Duodenal mucosa (tissue), 2 donors: ENCODE data around the gene DMAC2.

Experiments used
- H3K27ac ChIP-seq: one replicate; pipeline ENCODE4 v1.7.0; 2013; ENCODE audit warnings: low read depth, low read length
- H3K27me3 ChIP-seq, 2 donors: one replicate each; pipeline ENCODE4 v1.7.0; 2013; ENCODE audit warnings: low read length in 2 of 2, control low read depth in 1 of 2; ENCODE audit not compliant: insufficient read depth in 2 of 2, control insufficient read depth in 1 of 2
- H3K36me3 ChIP-seq, 2 donors: one replicate each; pipeline ENCODE4 v1.7.0; 2013; ENCODE audit warnings: low read length in 2 of 2, control low read depth in 1 of 2; ENCODE audit not compliant: insufficient read depth in 2 of 2, control insufficient read depth in 1 of 2
- H3K4me1 ChIP-seq, 2 donors: one replicate each; pipeline ENCODE4 v1.7.0; 2013; ENCODE audit warnings: low read length in 2 of 2, control low read depth in 1 of 2; ENCODE audit not compliant: insufficient read depth in 2 of 2, control insufficient read depth in 1 of 2
- H3K4me3 ChIP-seq, 2 donors: one replicate each; pipeline ENCODE4 v1.7.0; 2013; ENCODE audit warnings: low read length in 2 of 2, low read depth in 1 of 2
- H3K9ac ChIP-seq, 2 donors: one replicate each; pipeline ENCODE4 v1.7.0; 2013; ENCODE audit warnings: low read length in 2 of 2, low read depth in 1 of 2
- H3K9me3 ChIP-seq, 2 donors: one replicate each; pipeline ENCODE4 v1.7.0; 2013; ENCODE audit warnings: low read length in 2 of 2, control low read depth in 1 of 2; ENCODE audit not compliant: control insufficient read depth in 1 of 2

Gene DMAC2

DNA sequence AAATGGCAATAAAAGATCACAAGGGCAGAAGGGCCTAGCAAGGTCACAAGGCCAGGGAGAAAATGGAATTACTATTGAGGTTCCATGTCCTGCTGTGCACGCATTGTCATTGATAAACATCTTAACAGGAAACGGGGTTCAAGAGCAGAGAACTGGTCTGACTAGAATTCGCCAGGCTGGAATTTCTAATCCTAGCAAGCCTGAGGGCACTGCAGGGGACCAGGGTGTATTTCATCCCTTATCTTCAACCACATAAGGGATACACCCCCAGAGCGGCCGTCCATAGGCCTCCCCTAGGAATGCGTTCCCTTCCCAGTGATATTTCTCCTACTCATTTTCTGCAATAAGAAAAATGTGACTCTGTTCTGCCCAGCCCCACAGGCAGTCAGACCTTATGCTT, 22.8 kb upstream of the DMAC2 start:
- no peaks in the 10 kb centered on the region for H3K36me3 ChIP-seq
- no peak overlapping the region for H3K27ac ChIP-seq
- H3K9ac ChIP-seq: no peak overlapping the region
- H3K9me3 ChIP-seq: no peaks in the 10 kb centered on the region
- no peak overlapping the region for H3K4me3 ChIP-seq
- H3K4me1 ChIP-seq: peaks cover 0 to 3% of the 10 kb centered on the region in 2 donors
- H3K27me3 ChIP-seq: peaks cover 3 to 7% of the 10 kb centered on the region in 2 donors

DNA sequence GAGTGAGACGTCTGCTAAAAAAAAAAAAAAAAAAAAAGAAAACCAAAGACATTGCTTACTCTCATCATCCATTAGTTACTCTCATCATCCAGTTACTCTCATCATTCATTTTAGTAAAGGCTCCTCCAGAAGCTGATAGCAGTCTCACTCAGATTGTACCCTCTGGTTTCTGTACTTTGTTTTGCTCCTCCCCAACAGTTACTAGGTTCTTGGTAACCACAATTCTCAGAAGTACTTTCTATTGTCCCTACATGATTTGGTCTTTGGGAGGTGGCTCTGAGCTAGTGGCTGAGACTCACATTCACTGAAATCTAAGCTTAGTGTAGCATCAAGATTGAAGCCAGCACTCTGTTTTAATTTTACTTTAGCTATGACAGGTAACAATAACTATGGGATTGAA, 17.5 kb upstream of the DMAC2 start:
- Histone ChIP-seq H3K9ac (no peak overlapping the region), H3K4me1 (no peaks in the 10 kb centered on the region), H3K27me3 (peaks cover 0 to 3% of the 10 kb centered on the region in 2 donors), H3K27ac (no peak overlapping the region), H3K4me3 (no peak overlapping the region), H3K36me3 (no peaks in the 10 kb centered on the region), H3K9me3 (no peaks in the 10 kb centered on the region)

DNA sequence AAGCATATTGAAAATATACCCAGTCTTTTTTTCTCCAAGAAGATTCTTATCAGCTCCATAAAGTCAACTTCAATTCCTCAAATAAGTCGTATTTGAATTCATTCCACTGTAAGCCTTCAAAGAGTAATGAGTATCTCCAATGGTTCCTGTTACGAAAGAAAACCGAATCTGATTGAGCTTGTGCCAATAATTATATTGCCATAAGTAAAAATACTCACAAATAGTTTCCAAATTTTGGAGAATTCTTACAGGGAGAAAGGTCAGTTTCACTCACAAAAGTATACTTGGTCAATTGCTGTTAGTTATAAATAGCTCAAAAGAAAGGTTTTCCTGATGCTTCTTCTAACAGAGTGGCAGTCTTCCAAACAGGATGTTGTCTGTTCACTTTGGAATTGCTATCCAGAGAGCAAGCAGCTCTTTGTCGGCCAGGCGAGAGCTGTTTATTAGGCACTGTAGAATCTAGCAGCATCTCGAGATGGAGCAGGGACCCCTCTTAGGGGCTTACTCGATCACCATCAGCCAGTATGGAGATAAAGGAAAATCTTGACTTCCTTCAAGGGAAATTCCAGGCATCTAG, 16.7 kb upstream of the DMAC2 start:
- Histone ChIP-seq H3K27me3 (peaks cover 0 to 3% of the 10 kb centered on the region in 2 donors), H3K9ac (no peak overlapping the region), H3K4me1 (no peaks in the 10 kb centered on the region), H3K4me3 (no peak overlapping the region), H3K9me3 (no peaks in the 10 kb centered on the region), H3K27ac (no peak overlapping the region), H3K36me3 (no peaks in the 10 kb centered on the region)

DNA sequence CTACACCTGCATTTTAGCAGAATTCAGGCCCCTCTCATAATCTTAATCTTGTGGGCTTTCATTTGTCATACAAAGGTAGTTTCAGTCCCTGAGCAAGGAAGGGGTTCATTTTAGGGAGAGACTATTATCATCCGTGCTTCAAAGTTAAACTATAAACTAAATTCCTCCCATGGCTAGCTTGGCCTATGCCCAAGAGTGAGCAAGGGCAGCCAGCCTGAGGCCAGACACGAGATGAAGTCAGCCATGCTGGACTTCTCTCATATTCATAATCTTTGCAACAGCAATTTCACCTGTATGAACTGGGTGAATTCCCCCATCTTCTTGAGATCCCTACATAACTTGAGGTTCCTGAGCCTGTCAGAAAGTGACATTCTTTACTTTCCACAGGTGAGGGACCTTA, 16.2 kb upstream of the DMAC2 start:
- H3K4me3 ChIP-seq: no peak overlapping the region
- H3K36me3 ChIP-seq: no peaks in the 10 kb centered on the region
- no peak overlapping the region for H3K27ac ChIP-seq
- H3K4me1 ChIP-seq: no peaks in the 10 kb centered on the region
- peaks cover 0 to 3% of the 10 kb centered on the region in 2 donors for H3K27me3 ChIP-seq
- H3K9me3 ChIP-seq: no peaks in the 10 kb centered on the region
- no peak overlapping the region for H3K9ac ChIP-seq

DNA sequence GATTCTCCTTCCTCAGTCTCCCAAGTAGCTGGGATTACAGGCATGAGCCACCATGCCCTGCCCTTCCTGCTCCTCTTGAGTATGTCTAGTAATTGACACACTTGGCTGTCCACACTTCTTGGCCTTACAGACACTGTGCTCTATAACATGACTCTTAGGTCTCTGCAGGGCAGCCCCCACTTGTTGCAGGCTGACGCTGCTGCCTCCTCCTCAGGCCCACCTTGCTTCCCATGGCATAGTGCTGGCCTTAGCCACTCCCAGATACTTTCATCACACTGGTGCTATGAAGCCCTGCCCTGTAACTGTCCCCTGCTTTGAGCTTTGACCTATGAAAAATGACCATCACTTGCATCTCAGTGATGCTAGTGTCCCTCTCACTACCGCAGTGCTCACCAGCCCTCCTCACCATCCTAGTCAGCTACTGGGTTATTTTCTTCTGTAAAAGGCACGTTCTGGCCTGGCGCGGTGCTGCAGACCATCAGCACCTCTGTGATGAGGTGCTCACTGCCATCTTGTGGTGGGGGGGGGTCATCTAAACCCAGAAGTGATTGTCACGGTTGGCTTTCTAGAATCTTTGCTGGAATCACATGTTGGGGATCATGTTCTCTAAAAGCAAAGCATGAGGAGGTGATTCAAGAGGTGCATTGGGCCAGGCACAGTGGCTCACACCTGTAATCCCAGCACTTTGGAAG, 13.0 kb upstream of the DMAC2 start:
- H3K4me3 ChIP-seq: no peak overlapping the region
- H3K27me3 ChIP-seq: no peaks in the 10 kb centered on the region
- no peak overlapping the region for H3K9ac ChIP-seq
- no peaks in the 10 kb centered on the region for H3K36me3 ChIP-seq
- H3K4me1 ChIP-seq: no peaks in the 10 kb centered on the region
- H3K27ac ChIP-seq: no peak overlapping the region
- H3K9me3 ChIP-seq: no peaks in the 10 kb centered on the region

DNA sequence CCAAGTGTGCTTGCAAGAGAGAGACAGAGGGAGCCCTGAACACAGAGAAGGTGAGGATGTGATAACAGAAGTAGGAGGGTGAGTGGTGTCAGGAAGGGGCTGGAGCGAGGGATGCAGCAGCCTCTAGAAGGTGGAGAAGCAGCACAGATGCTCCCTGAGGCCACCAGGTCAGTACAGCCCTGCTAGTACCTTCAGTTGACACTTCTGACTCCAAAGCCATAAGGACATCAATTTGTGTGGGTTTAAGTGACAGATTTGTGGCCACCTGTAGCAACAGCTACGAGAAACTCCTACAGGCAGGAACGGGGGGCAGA, 10.1 kb upstream of the DMAC2 start:
- no peak overlapping the region for H3K9ac ChIP-seq
- H3K36me3 ChIP-seq: no peaks in the 10 kb centered on the region
- H3K4me1 ChIP-seq: no peaks in the 10 kb centered on the region
- H3K9me3 ChIP-seq: no peaks in the 10 kb centered on the region
- peaks cover 0 to 4% of the 10 kb centered on the region in 2 donors for H3K27me3 ChIP-seq
- no peak overlapping the region for H3K4me3 ChIP-seq
- H3K27ac ChIP-seq: no peak overlapping the region

DNA sequence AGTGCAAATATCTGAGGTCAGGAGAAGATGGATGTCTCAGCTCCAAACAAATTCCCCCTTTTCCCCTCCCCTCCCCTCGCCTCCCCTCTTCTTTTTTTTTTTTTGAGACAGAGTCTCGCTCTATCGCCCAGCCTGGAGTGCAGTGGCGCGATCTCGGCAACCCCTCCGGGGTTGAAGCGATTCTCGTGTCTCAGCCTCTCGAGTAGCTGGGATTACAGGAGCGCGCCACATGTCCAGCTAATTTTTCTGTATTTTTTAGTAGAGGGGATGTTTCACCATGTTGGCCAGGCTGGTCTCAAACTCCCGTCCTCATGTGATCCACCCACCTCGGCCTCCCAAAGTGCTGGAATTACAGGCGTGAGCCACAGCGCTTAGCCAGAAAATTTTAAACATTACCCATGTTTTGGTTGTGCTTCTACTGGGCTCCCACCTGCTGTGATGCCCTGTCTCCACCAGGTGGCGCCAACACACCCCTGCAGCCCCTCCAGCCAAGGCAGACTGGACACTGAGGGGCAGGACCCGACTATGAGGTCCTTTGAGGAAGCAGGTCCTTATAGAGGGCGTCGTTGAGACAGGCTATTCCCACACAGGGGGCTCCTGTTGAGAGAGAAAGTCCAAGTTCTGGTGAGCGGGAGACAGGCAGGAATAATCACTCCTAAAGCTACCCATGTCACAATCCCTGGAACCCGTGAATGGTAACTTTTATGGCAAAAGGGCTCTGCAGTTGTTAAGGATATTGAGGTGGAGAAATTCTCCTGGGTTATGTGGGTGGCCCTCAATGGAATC, 9.6 kb upstream of the DMAC2 start:
- Histone ChIP-seq H3K27ac (no peak overlapping the region), H3K27me3 (peaks cover 0 to 4% of the 10 kb centered on the region in 2 donors), H3K4me3 (peak overlapping the region in 1 of 2 donors; percentile 41), H3K36me3 (no peaks in the 10 kb centered on the region), H3K4me1 (no peaks in the 10 kb centered on the region), H3K9ac (no peak overlapping the region), H3K9me3 (no peaks in the 10 kb centered on the region)

DNA sequence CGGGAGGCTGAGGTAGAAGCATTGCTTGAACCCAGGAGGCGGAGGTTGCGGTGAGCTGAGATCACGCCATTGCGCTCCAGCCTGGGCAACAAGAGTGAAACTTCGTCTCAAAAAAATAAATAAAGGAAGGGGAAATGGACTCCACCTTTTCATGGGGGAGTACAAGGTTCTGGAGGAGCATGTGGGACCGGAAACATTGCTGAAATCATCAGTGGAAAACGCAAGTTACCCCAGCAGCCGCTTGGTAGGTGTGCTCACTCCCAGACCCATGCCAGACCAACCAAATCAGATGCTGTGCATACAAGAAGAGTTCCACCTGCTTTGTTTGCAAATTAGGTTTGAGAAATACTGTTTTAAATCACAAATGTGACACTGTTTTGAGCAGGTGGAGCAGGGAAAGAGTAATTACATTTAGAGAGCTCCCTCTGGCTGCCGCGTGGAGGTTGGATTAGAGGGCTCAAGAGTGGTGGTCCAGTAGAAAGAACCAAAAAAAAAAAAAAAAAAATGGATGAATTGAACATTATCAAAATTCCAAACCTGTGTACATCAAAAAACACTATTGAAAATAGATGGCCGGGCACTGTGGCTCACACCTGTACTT, 8.1 kb upstream of the DMAC2 start:
- Histone ChIP-seq H3K4me1 (peaks cover 2 to 4% of the 10 kb centered on the region in 2 donors), H3K36me3 (no peaks in the 10 kb centered on the region), H3K27me3 (peaks cover 0 to 4% of the 10 kb centered on the region in 2 donors), H3K4me3 (no peak overlapping the region), H3K9me3 (no peaks in the 10 kb centered on the region), H3K9ac (no peak overlapping the region), H3K27ac (no peak overlapping the region)

DNA sequence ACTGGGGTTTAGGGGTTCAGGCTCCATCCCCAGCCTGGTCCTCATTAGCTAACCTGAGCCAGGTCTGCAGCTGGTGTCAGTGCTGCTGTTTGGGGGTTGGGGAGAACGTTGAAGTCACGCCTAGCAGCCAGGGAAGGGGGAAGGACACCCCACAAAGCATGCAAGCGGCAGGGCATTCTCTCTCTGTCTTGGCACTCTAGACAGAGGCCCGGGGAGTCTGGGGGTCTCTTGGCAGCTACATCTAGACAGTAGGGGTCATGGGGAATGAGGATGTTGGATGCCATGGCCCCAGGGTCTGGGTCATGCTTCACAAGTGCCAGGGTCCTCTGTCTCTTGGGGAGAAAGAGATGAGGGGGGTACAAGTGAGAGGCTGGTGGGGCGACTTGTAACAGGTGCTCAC, 5.9 kb upstream of the DMAC2 start:
- Histone ChIP-seq H3K27me3 (peaks cover 0 to 4% of the 10 kb centered on the region in 2 donors), H3K36me3 (no peaks in the 10 kb centered on the region), H3K9ac (no peak overlapping the region), H3K9me3 (no peaks in the 10 kb centered on the region), H3K27ac (no peak overlapping the region), H3K4me1 (peaks cover 15 to 17% of the 10 kb centered on the region in 2 donors), H3K4me3 (no peak overlapping the region)
